ENCODE measurements around the gene CRHR2.
"Not testable (repeated sequence)": the region's sequence is repeated elsewhere in the genome, so short reads cannot be mapped to it uniquely, and the experiment has no call there.

The CRHR2 gene

DNA sequence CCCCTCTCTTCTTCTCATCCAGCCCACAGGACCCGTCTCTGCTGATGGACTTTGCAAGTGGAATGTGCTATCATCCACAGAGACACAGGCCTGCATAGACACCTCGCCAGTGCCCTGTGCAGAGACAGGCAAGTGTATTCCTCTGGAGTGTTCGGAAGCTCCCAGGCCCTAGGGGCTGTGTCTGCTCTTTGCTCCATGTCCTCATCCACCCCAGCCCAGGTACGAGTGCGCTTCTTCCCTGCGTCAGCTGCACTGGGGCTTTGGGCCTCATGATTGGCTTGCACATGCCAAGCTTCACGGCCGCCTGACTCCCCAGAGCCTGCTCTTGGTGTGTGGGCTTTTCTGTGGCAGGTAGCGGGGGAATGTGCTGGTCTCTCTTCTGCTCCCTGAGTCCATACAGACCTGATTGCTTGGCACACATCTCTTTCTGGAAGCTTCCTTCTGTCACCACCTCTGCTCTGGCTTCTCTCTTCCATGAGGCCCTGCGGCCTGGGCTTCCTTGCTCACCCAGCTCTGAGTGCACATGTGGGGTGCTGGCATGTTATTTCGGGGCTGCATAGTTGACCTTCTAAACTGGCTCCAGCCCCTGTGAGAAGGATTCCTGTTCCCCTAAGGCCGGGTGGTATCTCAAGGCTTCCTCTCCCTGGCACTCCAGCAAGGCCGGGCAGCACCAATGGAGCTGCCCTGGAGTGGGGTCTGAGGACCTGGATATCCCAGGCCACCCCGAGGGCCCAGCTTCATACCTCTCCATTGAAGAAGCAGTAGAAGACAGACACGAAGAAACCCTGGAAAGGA lies 27.8 kb downstream of the CRHR2 start:
- DNase-seq (ENCODE audit: low read depth) = no peak

DNA sequence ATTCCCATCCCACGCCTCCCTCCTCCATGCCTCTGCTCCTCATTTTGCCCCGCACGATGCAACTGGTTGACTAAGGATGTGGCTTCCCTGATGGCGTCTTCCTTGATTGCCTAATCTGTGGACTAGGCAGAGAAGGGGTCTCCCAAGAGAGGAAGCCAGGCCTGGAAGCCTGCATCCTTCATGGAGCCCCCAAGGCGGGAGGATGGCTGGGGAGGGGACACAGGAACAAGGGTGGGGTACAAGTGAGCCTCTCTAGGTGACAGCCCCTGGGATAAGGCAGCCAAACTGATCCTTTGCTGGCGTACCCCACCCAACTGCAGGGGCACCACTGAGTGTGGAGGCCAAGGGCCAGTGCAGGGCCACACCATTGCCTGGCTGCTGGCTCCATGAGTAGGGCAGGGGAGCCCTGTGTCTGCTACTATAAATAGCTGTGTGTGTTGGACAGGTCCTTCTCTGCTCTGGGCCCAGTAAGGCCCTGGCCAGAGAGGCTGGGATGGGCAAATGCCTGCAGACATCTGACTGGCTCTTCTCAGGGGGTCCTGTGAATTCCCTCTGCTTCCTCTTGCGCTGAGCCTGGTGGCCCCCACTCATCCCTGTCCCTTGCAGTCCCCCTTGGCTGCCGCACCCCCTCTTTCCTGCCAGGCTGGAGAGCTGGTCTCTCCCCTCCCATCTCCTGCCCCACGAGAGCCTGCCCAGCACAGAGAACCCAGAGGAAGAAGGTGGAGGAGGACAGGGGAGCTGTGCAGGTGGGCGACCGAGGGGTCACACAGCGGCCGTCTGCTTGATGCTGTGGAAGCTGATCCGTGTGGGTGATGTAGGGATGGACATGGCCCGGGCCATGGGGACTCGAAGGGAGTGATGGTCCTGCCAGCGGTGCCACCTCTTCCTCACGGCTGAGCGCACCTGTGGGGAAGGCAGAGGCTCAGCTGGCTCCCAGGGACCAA lies 29.3 kb downstream of the CRHR2 start:
- no peak for DNase-seq (ENCODE audit: low read depth)

DNA sequence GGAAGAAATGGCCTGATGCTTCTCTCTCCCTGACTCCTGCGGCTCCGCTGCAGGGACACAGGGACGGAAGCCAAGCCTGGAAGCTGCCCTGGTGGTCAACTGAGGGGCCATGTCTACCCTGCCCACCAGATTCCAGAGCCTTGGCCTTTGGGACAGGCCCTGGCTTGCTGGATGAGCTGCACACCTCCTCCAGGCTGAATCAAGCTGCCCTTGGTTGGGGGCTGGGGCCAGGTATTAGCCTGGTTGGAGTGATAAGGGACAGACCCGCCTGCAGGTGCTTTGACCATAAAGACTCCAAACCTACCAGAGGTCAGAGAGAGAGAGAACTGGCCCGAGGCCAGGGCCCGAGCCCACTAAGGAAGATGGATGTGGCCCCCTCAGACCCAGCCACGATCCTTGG lies 30.1 kb downstream of the CRHR2 start:
- no peak for DNase-seq (ENCODE audit: low read depth)

DNA sequence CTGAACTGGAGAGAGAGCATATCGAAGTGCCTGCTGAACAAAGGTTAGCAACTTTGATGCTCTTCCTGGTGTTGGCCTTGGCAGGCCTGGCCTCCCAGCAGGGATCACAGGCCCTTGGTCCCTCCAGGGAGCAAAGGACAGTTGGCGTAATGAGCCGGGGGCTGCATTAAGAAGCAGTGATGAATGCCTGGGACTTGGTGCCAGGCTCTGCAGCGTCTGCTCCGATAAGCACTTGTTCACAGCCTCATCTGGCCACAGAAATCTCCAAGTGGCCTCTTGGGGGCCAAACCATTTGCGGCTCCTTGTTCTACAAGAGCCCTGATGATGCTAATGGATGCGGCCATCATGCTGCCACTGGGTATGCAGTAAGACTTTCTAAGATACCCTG lies 31.8 kb downstream of the CRHR2 start:
- DNase-seq (ENCODE audit: low read depth) = no peak

DNA sequence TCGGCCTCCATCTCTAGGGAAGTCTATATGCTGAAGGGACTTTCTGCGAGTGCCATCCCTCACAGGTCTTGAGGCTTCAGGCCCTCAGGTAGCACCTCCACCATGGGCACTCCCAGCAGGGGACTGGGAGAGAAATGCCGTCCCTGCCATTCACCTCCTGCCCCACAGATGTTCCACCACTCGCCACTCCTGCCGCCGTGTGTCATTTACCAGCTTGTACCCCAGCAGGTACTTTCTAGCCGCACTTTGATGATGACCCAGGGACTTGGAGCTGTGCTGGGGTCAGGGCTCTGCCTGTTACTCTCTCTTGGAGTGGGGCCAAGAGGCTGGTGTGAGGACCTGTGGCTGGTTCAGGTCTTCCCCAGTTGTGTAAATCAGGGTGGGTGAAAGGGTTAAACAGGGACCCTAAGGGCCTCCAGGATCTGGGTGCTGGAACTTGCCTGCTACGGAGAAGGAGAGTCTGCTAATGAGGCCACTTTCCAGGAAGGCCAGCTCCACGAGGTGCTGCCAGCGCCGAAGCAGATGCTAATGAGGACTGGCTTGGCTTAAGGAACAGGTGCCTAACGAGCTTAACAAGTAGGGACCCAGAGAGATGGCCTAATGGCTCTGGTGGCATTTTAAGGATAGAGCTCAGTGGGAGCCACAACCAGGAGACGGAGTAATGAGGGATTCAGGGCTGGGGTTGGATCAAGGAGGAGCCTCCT lies 32.4 kb downstream of the CRHR2 start:
- DNase-seq (ENCODE audit: low read depth) = no peak

DNA sequence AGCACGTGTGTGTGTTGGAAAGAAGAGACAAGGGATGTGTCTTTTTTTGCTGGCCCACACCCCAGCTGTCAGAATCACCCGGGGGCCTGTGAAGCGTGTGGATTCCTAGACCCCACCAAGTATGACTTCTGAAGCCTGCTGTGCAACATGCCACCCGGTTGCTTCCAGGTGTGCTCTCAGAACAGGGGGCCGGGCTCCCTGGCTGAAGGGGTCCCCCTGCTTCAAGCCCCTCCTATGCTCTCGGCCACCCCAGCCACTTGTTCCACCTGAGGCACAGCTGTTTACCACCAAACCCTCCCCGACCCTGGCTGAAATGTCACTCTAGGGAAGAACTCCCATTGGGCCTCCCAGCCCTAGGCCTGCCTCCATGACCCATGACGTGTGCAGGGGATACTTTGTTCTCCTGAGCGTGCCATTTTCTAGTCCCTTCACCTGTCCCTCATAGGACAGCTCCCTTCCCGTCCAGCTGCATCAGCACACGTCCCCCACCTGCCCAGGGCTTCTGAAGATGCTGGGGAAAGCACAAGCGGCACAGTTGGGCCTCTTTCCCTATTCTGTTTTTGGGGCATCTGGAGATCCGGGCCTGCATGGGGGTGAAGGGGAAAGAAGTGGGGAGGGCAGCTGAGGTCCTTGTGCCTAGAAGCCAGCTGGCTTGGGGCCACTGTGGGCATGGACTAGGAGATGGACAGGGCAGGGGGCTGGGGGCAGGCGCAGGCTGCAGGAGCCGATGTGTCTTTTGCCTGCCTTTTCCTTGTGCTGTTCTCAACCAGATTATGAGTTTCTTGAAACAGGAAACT lies 33.3 kb downstream of the CRHR2 start:
- DNase-seq (ENCODE audit: low read depth) = no peak

DNA sequence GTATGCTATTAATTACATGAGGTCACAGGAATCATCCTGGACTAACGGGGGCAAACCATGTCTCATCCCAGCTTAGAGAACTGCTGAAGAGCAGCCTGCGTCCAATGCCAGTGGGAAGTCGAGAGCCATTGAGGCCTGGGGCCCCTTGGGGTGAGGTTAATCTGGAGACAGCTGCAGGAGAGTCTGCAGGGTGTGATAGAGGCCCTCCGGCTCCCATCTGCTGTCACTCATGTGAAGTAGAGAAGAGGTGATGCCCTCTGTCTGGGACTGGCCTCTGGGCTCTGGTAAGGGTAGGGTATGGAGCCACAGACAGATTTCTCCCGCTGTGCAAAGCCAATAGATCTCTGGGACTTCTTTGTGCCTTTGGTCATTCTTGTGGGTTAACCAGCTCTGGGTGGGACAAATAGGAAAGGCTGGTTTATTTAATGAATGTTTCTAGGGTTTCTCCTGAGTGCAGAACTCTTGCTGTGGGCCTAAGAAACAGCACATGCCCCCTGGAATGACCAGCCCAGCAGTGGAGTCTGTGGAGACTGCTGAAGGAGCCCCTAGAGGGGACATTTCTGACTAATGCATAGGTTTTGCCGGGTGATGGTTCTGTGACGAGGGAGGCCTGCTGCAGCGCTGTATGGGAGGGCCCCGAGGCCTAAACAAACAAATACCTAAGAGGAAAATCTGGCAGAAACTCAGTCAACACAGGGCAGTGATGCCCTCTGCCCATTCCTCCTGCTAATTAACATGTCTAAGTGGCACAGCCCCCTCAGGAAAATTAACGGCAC lies 34.5 kb downstream of the CRHR2 start:
- no peak for DNase-seq (ENCODE audit: low read depth)

DNA sequence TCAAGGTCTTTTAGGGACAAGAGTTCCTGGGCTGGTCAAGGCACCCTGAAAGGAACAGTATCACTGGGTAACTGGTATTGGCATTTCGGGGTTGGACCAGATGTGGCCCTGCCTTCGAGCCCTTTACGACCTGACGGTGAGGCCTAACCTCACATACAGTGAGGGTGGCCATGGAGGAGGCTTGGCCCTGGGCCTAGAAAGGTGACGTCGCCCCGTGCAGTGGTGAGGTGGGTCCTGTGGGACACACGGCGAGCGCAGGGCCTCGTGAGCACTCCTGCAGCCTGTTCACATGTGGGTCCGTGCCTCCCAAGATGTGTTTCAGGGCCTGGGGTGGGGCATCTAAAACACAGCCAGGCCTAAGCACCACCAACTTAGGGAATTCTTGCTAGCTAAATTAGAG lies 36.1 kb downstream of the CRHR2 start:
- no peak for DNase-seq (ENCODE audit: low read depth)

DNA sequence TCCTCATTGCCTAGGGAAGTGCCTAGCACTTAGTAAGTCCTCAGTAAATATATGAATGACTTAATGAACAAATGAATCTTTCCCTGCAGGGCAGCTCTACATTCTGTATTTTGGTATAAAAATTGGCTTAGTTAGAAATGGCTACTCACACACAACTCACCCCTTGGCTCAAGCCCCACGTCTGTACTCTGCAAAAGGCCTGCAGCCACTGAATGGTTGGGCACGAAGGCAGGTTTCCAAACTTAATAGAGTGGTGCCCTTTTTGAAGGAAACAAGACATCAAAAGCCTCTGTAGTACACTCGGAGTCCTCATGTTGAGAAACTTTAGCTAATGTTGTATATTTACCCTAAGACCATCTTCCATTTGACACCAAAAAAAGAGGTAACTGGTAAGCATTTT lies 36.6 kb downstream of the CRHR2 start:
- no peak for DNase-seq (ENCODE audit: low read depth)

DNA sequence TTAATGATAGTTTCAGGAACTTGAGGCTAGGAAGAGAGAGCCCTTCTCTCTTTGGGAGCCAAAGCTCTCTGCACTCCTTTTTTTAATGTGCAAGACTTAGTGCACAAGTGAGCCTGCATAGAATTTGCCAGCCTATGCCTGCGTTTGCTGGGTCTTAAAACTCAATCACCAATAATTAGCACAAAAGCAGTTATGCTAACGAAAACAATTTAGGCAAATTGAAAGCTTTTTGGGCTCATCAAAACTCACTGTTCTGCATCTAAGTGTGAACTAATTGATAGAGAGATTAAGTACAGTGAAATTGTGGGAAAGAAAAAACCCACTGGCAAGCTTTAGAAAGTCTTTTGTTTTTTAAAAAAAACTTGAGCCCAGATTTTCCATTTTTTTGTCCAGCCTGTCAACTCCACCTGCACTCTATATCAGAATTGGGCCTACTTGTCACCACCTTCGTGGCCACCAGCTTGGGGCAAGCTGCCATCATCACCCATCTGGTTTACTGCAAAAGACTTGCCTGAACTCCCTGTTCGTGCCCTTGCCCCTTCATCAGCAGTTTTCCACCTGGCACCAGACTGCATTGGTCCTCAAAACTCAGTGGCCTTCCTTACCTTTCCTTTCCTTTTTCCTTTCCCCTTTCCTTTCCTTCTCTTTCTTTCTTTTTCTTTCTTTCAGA lies 37.8 kb downstream of the CRHR2 start:
- DNase-seq (ENCODE audit: low read depth) = no peak

DNA sequence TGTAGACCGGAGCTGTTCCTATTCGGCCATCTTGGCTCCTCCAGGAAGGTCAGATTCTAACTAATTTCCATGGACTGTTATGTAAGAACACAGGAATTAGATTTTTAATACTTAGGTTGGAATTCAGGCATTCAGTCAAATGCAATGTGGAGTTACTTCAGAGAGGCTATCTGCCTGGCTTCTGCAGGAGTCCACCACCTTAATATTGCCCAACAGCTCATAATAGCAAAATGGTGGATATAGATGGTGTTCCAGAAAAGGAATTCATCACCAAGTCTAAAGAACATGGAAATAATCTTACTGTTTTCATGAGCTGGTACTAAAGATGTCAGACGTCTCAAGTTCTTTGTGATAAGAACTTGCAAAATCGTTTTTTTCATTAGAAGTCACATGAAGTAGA lies 39.5 kb downstream of the CRHR2 start:
- no peak for DNase-seq (ENCODE audit: low read depth)

DNA sequence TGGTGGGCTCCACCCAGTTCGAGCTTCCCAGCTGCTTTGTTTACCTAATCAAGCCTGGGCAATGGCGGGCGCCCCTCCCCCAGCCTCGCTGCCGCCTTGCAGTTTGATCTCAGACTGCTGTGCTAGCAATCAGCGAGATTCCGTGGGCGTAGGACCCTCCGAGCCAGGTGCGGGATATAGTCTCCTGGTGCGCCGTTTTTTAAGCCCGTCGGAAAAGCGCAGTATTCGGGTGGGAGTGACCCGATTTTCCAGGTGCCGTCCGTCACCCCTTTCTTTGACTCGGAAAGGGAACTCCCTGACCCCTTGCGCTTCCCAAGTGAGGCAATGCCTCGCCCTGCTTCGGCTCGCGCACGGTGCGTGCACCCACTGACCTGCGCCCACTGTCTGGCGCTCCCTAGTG lies 39.9 kb downstream of the CRHR2 start:
- DNase-seq (ENCODE audit: low read depth) = not testable (repeated sequence)

DNA sequence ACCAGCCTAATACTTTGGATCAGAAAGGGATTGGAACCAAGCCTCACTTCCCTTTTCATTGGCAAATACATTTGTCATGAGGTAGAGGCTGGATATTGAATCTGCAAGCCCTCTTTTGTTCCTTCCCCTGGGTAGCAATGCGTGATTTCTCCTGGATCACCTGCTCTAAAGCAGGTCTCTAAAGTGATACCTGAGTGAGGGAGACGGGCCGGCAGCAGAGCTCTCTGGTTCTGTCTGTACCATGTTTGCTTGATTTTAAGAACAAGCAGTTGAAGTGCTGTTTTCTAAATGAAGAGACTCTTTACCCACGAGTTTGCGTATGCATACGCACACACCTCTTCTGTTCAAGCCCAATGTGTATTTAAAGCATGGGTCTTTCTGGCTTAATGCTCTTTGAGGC lies 46.5 kb downstream of the CRHR2 start:
- no peak for DNase-seq (ENCODE audit: low read depth)

DNA sequence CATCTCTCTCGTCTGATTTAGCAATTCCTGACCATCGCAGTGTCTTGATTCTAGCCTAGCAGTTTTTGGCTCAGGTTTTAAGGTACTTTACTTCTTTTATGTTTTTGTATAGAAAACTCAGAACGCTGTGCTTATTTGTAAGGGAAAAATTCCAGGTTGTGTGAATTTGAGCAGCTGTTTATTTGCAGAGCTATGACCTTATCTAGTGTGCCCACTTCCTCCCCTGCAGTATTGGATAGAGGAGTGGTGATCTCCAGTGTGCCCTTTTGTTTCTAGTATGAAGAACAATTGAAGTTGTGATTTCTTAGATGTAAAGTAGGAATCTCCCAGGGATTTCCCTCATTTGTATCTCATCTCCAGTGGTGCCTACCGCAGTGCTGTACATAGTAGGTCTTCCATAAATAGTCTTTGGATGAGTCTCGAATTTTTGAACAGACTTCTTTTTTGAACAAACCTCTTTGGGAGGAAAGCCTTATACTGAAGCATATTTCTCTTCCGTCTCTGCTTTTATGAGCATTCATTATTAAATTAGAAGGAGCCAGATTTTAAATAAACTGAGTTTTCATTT lies 47.5 kb downstream of the CRHR2 start:
- no peak for DNase-seq (ENCODE audit: low read depth)

DNA sequence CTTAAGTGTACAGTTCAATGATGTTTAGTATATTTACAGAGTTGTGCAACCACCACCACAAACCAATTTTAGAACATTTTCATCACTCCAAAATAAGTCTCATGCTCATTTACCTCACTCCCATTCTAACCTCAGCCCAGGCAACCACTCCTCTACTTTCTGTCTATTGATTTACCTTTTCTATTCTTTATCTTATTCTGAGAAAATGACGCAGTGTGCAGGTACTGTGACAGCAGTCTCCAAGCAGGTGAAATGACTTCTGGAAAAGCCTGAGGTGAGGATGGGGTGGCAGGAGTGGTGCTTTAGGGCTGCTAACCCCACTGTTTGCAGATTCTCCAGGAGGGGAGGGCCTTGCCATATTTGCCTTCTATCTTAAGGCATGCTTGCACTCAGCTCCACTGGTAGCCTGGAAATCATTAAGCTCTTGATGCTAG lies 48.0 kb downstream of the CRHR2 start:
- DNase-seq (ENCODE audit: low read depth) = no peak

DNA sequence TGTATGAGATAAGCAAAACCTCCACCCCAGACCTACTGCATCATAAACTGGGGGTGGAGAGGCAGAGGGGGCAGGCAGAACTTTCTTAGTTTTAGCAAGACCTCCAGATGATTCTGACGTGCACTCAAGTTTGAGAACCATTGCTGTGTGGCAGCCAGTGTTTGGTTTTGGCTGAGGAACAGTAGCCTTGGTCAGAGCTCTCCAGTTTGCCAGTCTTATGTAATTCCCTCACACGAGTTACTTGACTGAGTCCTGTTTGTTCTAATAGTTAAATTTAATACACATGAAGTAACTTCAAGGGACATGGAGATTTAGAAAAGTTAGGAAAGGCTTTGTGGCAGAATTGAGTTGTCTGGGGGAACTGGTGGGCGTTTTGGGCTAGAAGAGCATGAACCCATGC lies 49.0 kb downstream of the CRHR2 start:
- no peak for DNase-seq (ENCODE audit: low read depth)

DNA sequence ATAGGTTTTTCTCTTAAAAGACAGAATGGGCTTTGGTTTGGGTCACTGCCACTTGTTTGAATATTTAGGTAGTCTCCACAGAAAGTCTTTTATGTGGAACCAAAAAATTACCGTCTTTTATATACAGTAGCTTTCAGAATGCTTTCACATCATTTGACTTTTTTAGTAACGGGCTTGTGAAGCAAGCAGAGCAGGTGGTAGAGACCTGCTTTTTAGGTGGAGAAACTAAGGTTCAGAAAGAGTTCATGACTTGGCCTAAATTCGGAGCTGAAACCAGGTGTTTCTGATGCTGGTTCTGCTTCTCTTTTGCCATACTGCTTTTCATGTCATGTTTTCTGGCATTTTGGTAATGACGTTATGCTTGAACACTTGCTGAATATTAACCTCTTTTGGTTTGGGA lies 51.3 kb downstream of the CRHR2 start:
- DNase-seq (ENCODE audit: low read depth) = no peak

DNA sequence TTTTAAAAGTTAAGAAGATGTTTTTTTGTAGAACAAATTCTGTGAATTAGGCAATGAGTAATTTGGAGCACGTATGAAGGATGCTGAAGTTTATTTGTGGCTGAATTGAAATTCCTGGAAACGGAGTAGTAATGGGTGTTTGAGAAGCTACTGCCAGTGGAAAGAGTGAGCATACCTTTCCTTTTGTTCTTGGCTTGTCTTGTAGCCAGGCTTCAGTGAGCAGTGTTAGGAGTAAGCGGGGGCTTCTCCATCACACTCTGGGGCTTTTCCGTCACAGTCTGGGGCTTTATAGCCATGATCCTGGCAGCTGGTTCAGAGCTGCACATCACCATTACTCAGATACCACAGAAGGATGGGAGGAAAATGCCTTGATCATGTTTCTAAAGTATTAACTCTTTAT lies 55.2 kb downstream of the CRHR2 start:
- no peak for DNase-seq (ENCODE audit: low read depth)

DNA sequence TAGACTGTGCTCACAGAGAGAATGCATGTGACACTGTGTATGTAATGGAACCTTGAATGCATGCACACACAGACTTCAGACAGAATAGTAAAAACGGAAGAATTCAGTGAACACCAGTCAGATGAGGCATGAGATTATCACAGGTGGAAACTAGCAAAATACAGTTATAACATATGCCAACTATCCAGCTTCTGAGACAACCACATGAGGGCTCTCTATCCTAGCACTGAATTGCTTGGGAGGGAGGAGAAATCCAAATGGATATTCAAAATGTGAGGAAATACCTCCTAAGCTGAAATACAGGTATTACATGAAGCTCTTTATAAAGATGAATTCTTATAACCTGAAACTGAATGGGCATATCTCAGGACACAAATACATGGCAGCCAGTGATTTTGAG lies 57.0 kb downstream of the CRHR2 start:
- DNase-seq (ENCODE audit: low read depth) = no peak

DNA sequence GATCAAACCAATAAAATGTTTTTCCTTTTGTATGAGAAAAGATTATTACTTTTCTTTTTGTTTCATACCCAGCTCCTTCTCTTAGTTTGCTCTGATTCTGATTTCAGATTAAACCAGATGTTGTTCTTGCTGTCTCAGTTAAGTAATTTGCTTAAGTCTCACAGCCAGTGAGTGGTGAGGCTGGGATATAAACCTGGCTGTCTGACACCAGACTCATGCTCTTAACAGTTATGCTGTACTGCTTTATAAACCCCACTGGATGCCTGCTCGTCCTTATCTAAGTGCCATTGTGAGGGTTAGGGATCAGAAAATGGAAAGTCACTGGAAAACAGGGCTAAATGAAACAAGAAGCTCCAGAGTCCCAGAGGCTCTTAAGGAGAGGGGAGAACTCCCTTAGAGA lies 63.3 kb downstream of the CRHR2 start:
- DNase-seq (ENCODE audit: low read depth) = no peak

All from activated T-helper 9 cell treated with anti-CD3 and anti-CD28 coated beads, Interleukin-2, amount 50 U/mL, for 16 hours (primary cell).